Left lung (tissue), 10 donors: Measurements from ENCODE around the gene ZNHIT3. TPM values are rescaled to one million over a fixed set of nuclear protein-coding genes. Genes with fewer than 3 reads are reported as not detected.

Source experiments
- ATAC-seq: fragments of 200-7000 bp; cut with Tn5 transposase; one replicate; pipeline ENCODE4 v1.9.1; 2020; ENCODE audit warnings: moderate library complexity
- DNase-seq, 4 donors: peaks; one replicate each; pipeline ENCODE4 v3.0.0-alpha.2; 2013 to 2020
- H3K27ac ChIP-seq, 2 donors: fragments of 200-600 bp; sonication (generic) in 1 of 2; one replicate each; pipeline versions ENCODE4 v1.5.0 to v1.8.0; 2020 to 2021
- H3K27me3 ChIP-seq, 2 donors: fragments of 200-600 bp; sonication (generic) in 1 of 2; one replicate each; pipeline versions ENCODE4 v1.5.0 to v1.8.0; 2020 to 2021
- H3K36me3 ChIP-seq, 2 donors: fragments of 200-600 bp; sonication (generic) in 1 of 2; one replicate each; pipeline versions ENCODE4 v1.5.0 to v1.8.0; 2020 to 2021
- H3K4me1 ChIP-seq, 2 donors: fragments of 200-600 bp; one replicate each; pipeline ENCODE4 v1.8.0; 2021
- H3K4me3 ChIP-seq, 2 donors: fragments of 200-600 bp; sonication (generic) in 1 of 2; one replicate each; pipeline versions ENCODE4 v1.5.0 to v1.8.0; 2020 to 2021; ENCODE audit warnings: mild to moderate bottlenecking in 1 of 2
- H3K9me3 ChIP-seq, 2 donors: fragments of 200-600 bp; sonication (generic) in 1 of 2; one replicate each; pipeline versions ENCODE4 v1.5.0 to v1.8.0; 2020 to 2021
- CTCF ChIP-seq, 2 donors: fragments of 200-600 bp; sonication (generic) in 1 of 2; IDR thresholded peaks; one replicate each; pipeline versions ENCODE4 v1.5.0 to v1.8.0; 2021; ENCODE audit warnings: antibody characterized with exemption in 2 of 2
- intact Hi-C, 2 donors: fragments of 100-400 bp; cut with DNase I; formaldehyde crosslinking; loops; one replicate each; pipeline versions ENCODE4 v1.11.2 to v1.14.2; 2022
- polyA plus RNA-seq, 6 donors: library from polyadenylated mRNA; unstranded; fragments of 120-200 nt; gene quantifications; one replicate each; pipeline ENCODE4 v1.2.1, GENCODE V29; 2013; ENCODE audit not compliant: insufficient read length in 6 of 6
- total RNA-seq, 2 donors: library from RNA; stranded (reverse); fragmentation: NEBNext Ultra II Directional; extraction: Animal tissue kit (Norgen Biotek cat#: 25700); gene quantifications; one replicate each; pipeline ENCODE4 v1.2.1, GENCODE V29; 2021
- donor health status: DM: no; HTN: yes; CAD: no.
- donor health status: DM: no; HTN: no; CAD: no.

The ZNHIT3 gene
- total and polyA plus RNA-seq, 8 donors = 24.7 to 65.1 (median 56.4) TPM

GRCh38 chr17:36501963-36502362, 15.5 kb downstream of the ZNHIT3 start:
- intact Hi-C loops = no loop called here
- Histone ChIP-seq H3K27me3 (no peaks in the 10 kb centered on the region), H3K9me3 (no peaks in the 10 kb centered on the region), H3K4me1 (no peaks in the 10 kb centered on the region), H3K36me3 (peaks cover 0 to 98% of the 10 kb centered on the region in 2 donors), H3K27ac (no peak overlapping the region), H3K4me3 (no peak overlapping the region)
- no peak for DNase-seq
- no peak for TF ChIP-seq CTCF (IDR thresholded peaks at IDR 0.05)
- ATAC-seq = no peak

- Histone ChIP-seq H3K9me3 (no peaks in the 10 kb centered on the region), H3K4me1 (no peaks in the 10 kb centered on the region), H3K4me3 (no peak overlapping the region), H3K27ac (no peak overlapping the region), H3K36me3 (peaks cover 0 to 88% of the 10 kb centered on the region in 2 donors), H3K27me3 (no peaks in the 10 kb centered on the region)
- ATAC-seq (no peak), DNase-seq (no peak)
- TF ChIP-seq CTCF (IDR thresholded peaks at IDR 0.05) = no peak
- intact Hi-C loops = no loop called here
These were observed 17.1 kb downstream of the ZNHIT3 start for GRCh38 chr17:36503456-36504155.

GRCh38 chr17:36504156-36504545, 17.7 kb downstream of the ZNHIT3 start:
- no peak for TF ChIP-seq CTCF (IDR thresholded peaks at IDR 0.05)
- no peak for DNase-seq
- H3K36me3 ChIP-seq = peaks cover 0 to 88% of the 10 kb centered on the region in 2 donors
- no peak for ATAC-seq
- no peak overlapping the region for H3K27ac ChIP-seq
- intact Hi-C loops = no loop called here
- H3K9me3 ChIP-seq = no peaks in the 10 kb centered on the region
- no peaks in the 10 kb centered on the region for H3K4me1 ChIP-seq
- no peaks in the 10 kb centered on the region for H3K27me3 ChIP-seq
- no peak overlapping the region for H3K4me3 ChIP-seq

GRCh38 chr17:36505171-36505570, 18.7 kb downstream of the ZNHIT3 start:
- intact Hi-C loops = no loop called here
- H3K4me1 ChIP-seq = no peaks in the 10 kb centered on the region
- peaks cover 0 to 88% of the 10 kb centered on the region in 2 donors for H3K36me3 ChIP-seq
- no peaks in the 10 kb centered on the region for H3K27me3 ChIP-seq
- no peak overlapping the region for H3K27ac ChIP-seq
- H3K9me3 ChIP-seq = no peaks in the 10 kb centered on the region
- DNase-seq (no peak), ATAC-seq (no peak)
- TF ChIP-seq CTCF (IDR thresholded peaks at IDR 0.05) = no peak
- H3K4me3 ChIP-seq = no peak overlapping the region

GRCh38 chr17:36506249-36506826, 19.9 kb downstream of the ZNHIT3 start:
- Histone ChIP-seq H3K4me1 (no peaks in the 10 kb centered on the region), H3K4me3 (no peak overlapping the region), H3K36me3 (peaks cover 0 to 88% of the 10 kb centered on the region in 2 donors), H3K9me3 (no peaks in the 10 kb centered on the region), H3K27me3 (no peaks in the 10 kb centered on the region), H3K27ac (no peak overlapping the region)
- intact Hi-C loops = no loop called here
- ATAC-seq (no peak), DNase-seq (no peak)
- no peak for TF ChIP-seq CTCF (IDR thresholded peaks at IDR 0.05)
